ENCODE data around the gene AFF3.
"Not testable (repeated sequence)": the region's sequence is repeated elsewhere in the genome, so short reads cannot be mapped to it uniquely, and the experiment has no call there.

The AFF3 gene

GRCh38 chr2:99959261-99960014 lies 183.0 kb downstream of the AFF3 start:
- no peak for DNase-seq

GRCh38 chr2:99957332-99958133 lies 184.9 kb downstream of the AFF3 start:
- no peak for DNase-seq

GRCh38 chr2:99956232-99957030 lies 186.0 kb downstream of the AFF3 start:
- no peak for DNase-seq

GRCh38 chr2:99953750-99954149 lies 188.6 kb downstream of the AFF3 start:
- no peak for DNase-seq

- no peak for DNase-seq
Measured at GRCh38 chr2:99949963-99950362, 192.4 kb downstream of the AFF3 start.

- no peak for DNase-seq
Measured at GRCh38 chr2:99949530-99949929, 192.9 kb downstream of the AFF3 start.

GRCh38 chr2:99948010-99948409 lies 194.4 kb downstream of the AFF3 start:
- no peak for DNase-seq

- not testable (repeated sequence) for DNase-seq
Measured at GRCh38 chr2:99947366-99947765, 195.0 kb downstream of the AFF3 start.

GRCh38 chr2:99944019-99944418 lies 198.4 kb downstream of the AFF3 start:
- no peak for DNase-seq

- no peak for DNase-seq
Measured at GRCh38 chr2:99942561-99943347, 199.6 kb downstream of the AFF3 start.

GRCh38 chr2:99940963-99941362 lies 201.4 kb downstream of the AFF3 start:
- no peak for DNase-seq

GRCh38 chr2:99939135-99939534 lies 203.3 kb downstream of the AFF3 start:
- DNase-seq = no peak

- no peak for DNase-seq
Measured at GRCh38 chr2:99938250-99938649, 204.1 kb downstream of the AFF3 start.

GRCh38 chr2:99936065-99936464 lies 206.3 kb downstream of the AFF3 start:
- no peak for DNase-seq

- no peak for DNase-seq
Measured at GRCh38 chr2:99935662-99936061, 206.7 kb downstream of the AFF3 start.

- no peak for DNase-seq
Measured at GRCh38 chr2:99933894-99934650, 208.3 kb downstream of the AFF3 start.

- DNase-seq = not testable (repeated sequence)
Measured at GRCh38 chr2:99933491-99933890, 208.9 kb downstream of the AFF3 start.

- DNase-seq = no peak
Measured at GRCh38 chr2:99928470-99929053, 213.8 kb downstream of the AFF3 start.

- DNase-seq = not testable (repeated sequence)
Measured at GRCh38 chr2:99927690-99928207, 214.6 kb downstream of the AFF3 start.

GRCh38 chr2:99926986-99927385 lies 215.4 kb downstream of the AFF3 start:
- no peak for DNase-seq

- DNase-seq = no peak
Measured at GRCh38 chr2:99925960-99926359, 216.4 kb downstream of the AFF3 start.
